HUES64 (cell line): ENCODE data around the gene MT1X.
"Not testable (repeated sequence)": the region's sequence is repeated elsewhere in the genome, so short reads cannot be mapped to it uniquely, and the experiment has no call there.

Source experiments
- H3K27ac ChIP-seq: 2 replicates; pipeline ENCODE4 v1.7.0; 2013; ENCODE audit warnings: low read depth, low read length, inconsistent platforms
- H3K27me3 ChIP-seq: 2 replicates; pipeline ENCODE4 v1.6.1; 2013; ENCODE audit warnings: mild to moderate bottlenecking, low read length; ENCODE audit not compliant: insufficient read depth
- H3K36me3 ChIP-seq: 2 replicates; pipeline ENCODE4 v1.6.1; 2013; ENCODE audit warnings: mild to moderate bottlenecking, low read length; ENCODE audit not compliant: insufficient read depth
- H3K4me1 ChIP-seq: 2 replicates; pipeline ENCODE4 v1.6.1; 2013; ENCODE audit warnings: mild to moderate bottlenecking, low read length, moderate library complexity; ENCODE audit not compliant: insufficient read depth
- H3K4me3 ChIP-seq: 2 replicates; pipeline ENCODE4 v1.5.1; 2013; ENCODE audit warnings: mild to moderate bottlenecking, low read length, moderate library complexity
- H3K9ac ChIP-seq: 2 replicates; pipeline ENCODE4 v1.6.1; 2013; ENCODE audit warnings: mild to moderate bottlenecking, low read depth, low read length
- H3K9me3 ChIP-seq: 2 replicates; pipeline ENCODE4 v1.6.1; 2013; ENCODE audit warnings: low read depth, low read length; ENCODE audit not compliant: insufficient read depth
- WGBS: fragments of 150-250, 120-280 bp; methylation state at CpG from one replicate; pipeline ENCODE4 v1.1.7; 2013; ENCODE audit warnings: missing lambda C conversion rate; 5-methylcytosine and 5-hydroxymethylcytosine counted together

Gene MT1X

GRCh38 chr16:56670620-56670934 lies 11.7 kb upstream of the MT1X start:
- 76% methylated on average over 2 of the region's 2 CpGs for WGBS
- H3K27ac ChIP-seq, result no peak overlapping the region
- H3K9ac ChIP-seq, result no peak overlapping the region
- no peak overlapping the region for H3K4me3 ChIP-seq
- no peaks in the 10 kb centered on the region for H3K9me3 ChIP-seq
- peaks cover 99% of the 10 kb centered on the region for H3K27me3 ChIP-seq
- H3K4me1 ChIP-seq, result peaks cover 13% of the 10 kb centered on the region
- no peaks in the 10 kb centered on the region for H3K36me3 ChIP-seq

GRCh38 chr16:56671691-56672090 lies 10.6 kb upstream of the MT1X start:
- H3K36me3 ChIP-seq, H3K27ac ChIP-seq, H3K9me3 ChIP-seq, H3K4me3 ChIP-seq, H3K9ac ChIP-seq: not testable (repeated sequence)
- 86% methylated on average over 1 of the region's 2 CpGs for WGBS
- Histone ChIP-seq H3K27me3 (peaks cover 99% of the 10 kb centered on the region), H3K4me1 (peaks cover 13% of the 10 kb centered on the region)

GRCh38 chr16:56672171-56672570 lies 10.1 kb upstream of the MT1X start:
- H3K27me3 ChIP-seq, result peaks cover 99% of the 10 kb centered on the region
- not testable (repeated sequence) for H3K9me3 ChIP-seq, H3K4me3 ChIP-seq, H3K27ac ChIP-seq, H3K9ac ChIP-seq, H3K36me3 ChIP-seq
- H3K4me1 ChIP-seq, result peaks cover 13% of the 10 kb centered on the region
- WGBS, result 94% methylated on average over 3 of the region's 3 CpGs

- WGBS, result 94% methylated on average over 11 of the region's 11 CpGs
- Histone ChIP-seq H3K9me3 (no peaks in the 10 kb centered on the region), H3K4me3 (no peak overlapping the region), H3K36me3 (no peaks in the 10 kb centered on the region), H3K27me3 (peaks cover 99% of the 10 kb centered on the region), H3K4me1 (peaks cover 13% of the 10 kb centered on the region), H3K9ac (no peak overlapping the region), H3K27ac (no peak overlapping the region)
These were observed 9.3 kb upstream of the MT1X start for GRCh38 chr16:56672761-56673536.

GRCh38 chr16:56673921-56674320 lies 8.3 kb upstream of the MT1X start:
- peaks cover 96% of the 10 kb centered on the region for H3K27me3 ChIP-seq
- no peaks in the 10 kb centered on the region for H3K9me3 ChIP-seq
- WGBS, result 39% methylated on average over 12 of the region's 12 CpGs
- H3K9ac ChIP-seq, result no peak overlapping the region
- H3K4me1 ChIP-seq, result peaks cover 13% of the 10 kb centered on the region
- H3K4me3 ChIP-seq, result no peak overlapping the region
- no peaks in the 10 kb centered on the region for H3K36me3 ChIP-seq
- no peak overlapping the region for H3K27ac ChIP-seq

GRCh38 chr16:56674570-56674969 lies 7.7 kb upstream of the MT1X start:
- 35% methylated on average over 6 of the region's 6 CpGs for WGBS
- H3K36me3 ChIP-seq, H3K9me3 ChIP-seq, H3K27ac ChIP-seq, H3K9ac ChIP-seq, H3K4me3 ChIP-seq: not testable (repeated sequence)
- Histone ChIP-seq H3K4me1 (peaks cover 12% of the 10 kb centered on the region), H3K27me3 (peaks cover 96% of the 10 kb centered on the region)

- Histone ChIP-seq H3K27ac (no peak overlapping the region; the same call in 1 of the 2 replicates), H3K9ac (peak overlapping the region; percentile 45), H3K27me3 (peaks cover 96% of the 10 kb centered on the region), H3K4me1 (peaks cover 5% of the 10 kb centered on the region; the same call in 1 of the 2 replicates), H3K9me3 (no peaks in the 10 kb centered on the region), H3K4me3 (peak overlapping the region; percentile 55), H3K36me3 (no peaks in the 10 kb centered on the region)
- 5% methylated on average over 30 of the region's 32 CpGs for WGBS
These were observed 6.5 kb upstream of the MT1X start for GRCh38 chr16:56675685-56676210.

GRCh38 chr16:56677474-56677873 lies 4.8 kb upstream of the MT1X start:
- Histone ChIP-seq H3K9me3 (no peaks in the 10 kb centered on the region), H3K27me3 (peaks cover 96% of the 10 kb centered on the region), H3K27ac (no peak overlapping the region), H3K4me3 (no peak overlapping the region), H3K36me3 (no peaks in the 10 kb centered on the region), H3K9ac (no peak overlapping the region), H3K4me1 (peaks cover 12% of the 10 kb centered on the region; the same call in 1 of the 2 replicates)
- WGBS, result 83% methylated on average over 3 of the region's 3 CpGs

- Histone ChIP-seq H3K27ac (no peak overlapping the region), H3K4me3 (no peak overlapping the region), H3K27me3 (peaks cover 92% of the 10 kb centered on the region), H3K9ac (no peak overlapping the region), H3K9me3 (no peaks in the 10 kb centered on the region), H3K4me1 (peaks cover 23% of the 10 kb centered on the region; the same call in 1 of the 2 replicates), H3K36me3 (no peaks in the 10 kb centered on the region; the same call in 1 of the 2 replicates)
- WGBS, result 99% methylated on average over 3 of the region's 3 CpGs
These were observed 3.1 kb upstream of the MT1X start for GRCh38 chr16:56679078-56679730.

- Histone ChIP-seq H3K36me3 (no peaks in the 10 kb centered on the region; the same call in 1 of the 2 replicates), H3K9ac (no peak overlapping the region), H3K4me1 (peaks cover 18% of the 10 kb centered on the region; the same call in 1 of the 2 replicates), H3K27me3 (peaks cover 86% of the 10 kb centered on the region), H3K9me3 (no peaks in the 10 kb centered on the region), H3K4me3 (no peak overlapping the region), H3K27ac (no peak overlapping the region)
- 84% methylated on average over 6 of the region's 6 CpGs for WGBS
These were observed 2.5 kb upstream of the MT1X start for GRCh38 chr16:56679818-56680217.

GRCh38 chr16:56682703-56683397 lies 580 bp downstream of the MT1X start:
- Histone ChIP-seq H3K27ac (no peak overlapping the region), H3K36me3 (no peaks in the 10 kb centered on the region; the same call in 1 of the 2 replicates), H3K9me3 (0 out of 2 replicates have a peak, but pooled peaks cover 4% of the 10 kb centered on the region), H3K27me3 (peaks cover 63% of the 10 kb centered on the region), H3K9ac (peak overlapping the region; percentile 54), H3K4me1 (peaks cover 18% of the 10 kb centered on the region; the same call in 1 of the 2 replicates), H3K4me3 (peak overlapping the region; percentile 69)
- WGBS, result 7% methylated on average over 8 of the region's 8 CpGs
